Measurements from ENCODE around the gene GATAD2A.
A peak's percentile ranks its signal among the peaks of the same experiment; 100 is the strongest.

The GATAD2A gene

GRCh38 chr19:19488875-19489690 is 83.6 kb downstream of the GATAD2A start:
- peak; percentile 74 for DNase-seq
- ATAC-seq: peak; percentile 84

- DNase-seq: no peak
- ATAC-seq: no peak
These were observed 84.3 kb downstream of the GATAD2A start for GRCh38 chr19:19489804-19490204.

GRCh38 chr19:19490214-19490968 is 84.9 kb downstream of the GATAD2A start:
- peak; percentile 11 for ATAC-seq
- DNase-seq: peak; percentile 81

GRCh38 chr19:19491321-19492025 is 86.0 kb downstream of the GATAD2A start:
- ATAC-seq: no peak
- DNase-seq: no peak

DNA sequence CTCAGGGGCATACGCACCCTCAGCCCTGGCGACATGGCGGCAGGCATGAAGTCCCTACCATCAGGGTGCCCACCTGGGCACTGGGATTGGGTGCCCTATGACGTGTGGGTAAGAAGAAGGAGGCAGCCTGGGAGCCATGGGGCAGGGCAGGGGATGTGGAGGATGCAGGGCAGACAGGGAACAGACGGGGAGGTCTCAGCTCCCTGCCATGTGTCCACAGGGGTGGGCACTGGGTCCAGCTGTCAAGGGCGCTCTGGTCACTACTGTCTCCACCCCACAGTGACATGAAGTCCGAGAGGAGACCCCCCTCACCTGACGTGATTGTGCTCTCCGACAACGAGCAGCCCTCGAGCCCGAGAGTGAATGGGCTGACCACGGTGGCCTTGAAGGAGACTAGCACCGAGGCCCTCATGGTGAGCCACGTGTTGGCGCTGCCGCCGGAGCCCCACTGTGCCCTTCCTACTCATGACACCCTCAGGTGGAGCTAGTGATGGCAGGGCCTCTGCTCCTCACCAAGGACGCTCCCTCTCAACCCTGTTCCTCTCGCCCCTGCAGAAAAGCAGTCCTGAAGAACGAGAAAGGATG is 86.6 kb downstream of the GATAD2A start:
- ATAC-seq: no peak
- no peak for DNase-seq

GRCh38 chr19:19493841-19494546 is 88.5 kb downstream of the GATAD2A start:
- no peak for ATAC-seq

GRCh38 chr19:19495614-19496603 is 90.4 kb downstream of the GATAD2A start:
- DNase-seq (no peak), ATAC-seq (no peak)

More at GRCh38 chr19:19493841-19494546, 88.5 kb downstream of the GATAD2A start:
- no peak for DNase-seq

GRCh38 chr19:19498255-19498991 is 92.9 kb downstream of the GATAD2A start:
- no peak for DNase-seq
- no peak for ATAC-seq

DNA sequence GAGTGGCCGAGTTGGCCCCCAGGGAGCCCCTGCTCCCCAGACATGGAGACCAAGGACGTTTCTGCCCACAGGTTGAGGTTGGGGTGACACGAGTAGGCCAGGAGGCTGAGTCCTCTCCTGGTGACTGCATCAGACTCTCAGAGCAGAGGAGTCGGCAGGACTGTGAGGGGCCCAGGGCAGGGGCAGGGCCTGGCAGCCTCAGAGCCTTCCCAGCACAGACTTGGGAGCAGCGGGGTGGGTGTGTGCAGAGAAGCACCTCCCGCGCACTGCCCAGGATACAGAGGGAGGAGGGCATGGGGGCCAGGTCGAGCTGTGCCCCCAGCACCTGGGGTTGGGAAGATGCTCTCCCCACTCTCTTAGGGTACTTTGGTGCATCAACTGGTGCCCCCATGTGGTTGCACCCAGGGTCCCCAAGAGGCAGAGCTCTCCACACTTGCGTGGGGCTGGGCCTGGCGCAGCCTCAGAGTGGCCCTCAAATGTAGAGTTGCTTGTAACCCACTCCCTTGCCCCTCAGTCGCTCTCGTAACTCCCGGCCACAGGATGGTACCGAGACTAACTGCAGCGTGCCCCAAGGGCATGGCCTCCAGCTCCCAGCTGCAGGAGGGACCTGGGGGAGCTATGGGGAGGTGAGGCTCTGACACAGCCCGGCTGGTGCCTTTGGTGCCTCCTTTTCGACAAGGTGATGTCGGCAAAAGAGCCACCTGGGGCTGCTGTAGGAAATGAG is 94.0 kb downstream of the GATAD2A start:
- no peak for DNase-seq
- ATAC-seq: no peak

GRCh38 chr19:19500975-19501644 is 95.6 kb downstream of the GATAD2A start:
- ATAC-seq (no peak), DNase-seq (no peak)

- no peak for DNase-seq
- no peak for ATAC-seq
These were observed 96.3 kb downstream of the GATAD2A start for GRCh38 chr19:19501798-19502197.

GRCh38 chr19:19502281-19502680 is 96.8 kb downstream of the GATAD2A start:
- DNase-seq (no peak), ATAC-seq (no peak)

DNA sequence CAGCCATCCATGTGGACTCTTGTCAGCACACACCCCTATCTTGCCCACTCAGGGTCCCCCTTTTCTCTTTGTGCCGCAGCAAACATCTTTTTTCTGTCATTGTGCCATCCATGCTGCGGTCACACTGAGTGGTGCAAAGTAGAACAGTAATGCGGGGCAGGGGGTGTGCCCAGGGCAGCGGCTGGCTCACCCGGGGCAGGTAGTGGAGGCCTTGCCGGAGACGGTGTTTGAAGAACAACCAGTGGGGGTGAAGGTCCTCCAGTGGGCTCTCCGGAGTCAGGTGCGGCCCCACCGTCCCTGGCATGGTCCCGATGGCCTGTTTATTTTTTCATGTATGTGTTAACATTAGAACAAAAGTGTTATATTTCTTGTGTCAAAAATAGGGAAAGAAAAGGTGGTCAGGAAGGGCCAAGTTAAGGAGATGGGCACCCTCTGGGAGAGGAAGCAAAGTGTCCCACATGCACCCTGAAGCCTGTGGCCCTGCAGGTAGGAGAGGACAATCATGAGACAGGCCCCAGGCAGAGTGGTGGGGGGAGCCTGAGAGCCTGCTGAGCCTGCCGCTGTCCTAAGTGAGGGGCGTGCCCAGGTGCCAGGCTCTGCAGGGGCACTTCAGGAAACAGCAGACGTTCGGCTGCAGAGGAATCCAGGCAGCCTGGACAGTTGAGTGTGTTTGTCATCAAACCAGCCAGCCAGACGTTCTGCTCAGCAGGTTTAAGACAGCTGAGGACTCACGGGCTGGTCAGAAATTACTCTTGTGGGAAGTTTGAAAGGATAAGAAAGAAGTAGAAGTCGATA is 97.5 kb downstream of the GATAD2A start:
- no peak for ATAC-seq
- DNase-seq: no peak

DNA sequence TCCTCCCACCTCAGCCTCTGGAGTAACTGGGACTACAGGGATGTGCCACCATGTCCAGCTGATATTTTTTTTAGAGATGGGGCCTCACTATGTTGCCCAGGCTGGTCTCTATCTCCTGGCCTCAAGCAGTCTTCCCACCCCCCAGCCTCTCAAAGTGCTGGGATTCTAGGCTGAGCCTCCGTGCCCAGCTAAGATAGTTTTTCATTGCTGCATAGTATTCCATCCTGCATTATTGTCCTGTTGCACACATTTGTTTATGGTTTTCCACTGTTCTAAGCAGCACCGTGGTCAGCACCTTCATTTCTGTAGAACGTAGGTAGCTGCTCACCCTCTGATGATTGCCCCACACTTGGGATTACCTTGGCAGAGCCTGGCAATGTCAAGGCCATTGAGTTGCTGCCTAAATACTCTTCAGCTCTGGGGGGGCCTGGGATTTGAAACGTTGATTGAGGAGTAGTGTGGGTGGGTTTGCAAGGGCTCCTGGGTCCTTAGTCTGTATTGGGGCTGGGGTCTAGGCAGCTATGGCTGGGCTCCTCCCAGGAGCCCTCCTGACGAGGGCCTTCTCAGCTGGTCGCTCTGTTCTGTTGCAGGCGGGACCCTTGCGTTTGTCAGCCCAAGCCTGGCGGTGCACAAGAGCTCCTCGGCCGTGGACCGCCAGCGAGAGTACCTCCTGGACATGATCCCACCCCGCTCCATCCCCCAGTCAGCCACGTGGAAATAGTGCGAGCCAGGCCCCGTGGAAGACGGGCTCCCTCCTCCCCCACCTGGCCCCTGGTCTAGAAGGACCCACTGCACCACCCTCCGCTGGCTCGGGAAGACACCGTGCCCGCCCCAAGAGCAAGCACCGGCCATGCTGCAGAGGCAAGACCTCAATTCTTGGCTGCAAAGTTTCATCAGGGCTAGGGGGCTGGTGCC is 99.5 kb downstream of the GATAD2A start:
- ATAC-seq (no peak), DNase-seq (no peak)

- no peak for DNase-seq
- ATAC-seq: no peak
These were observed 100.3 kb downstream of the GATAD2A start for GRCh38 chr19:19505669-19506326.

DNA sequence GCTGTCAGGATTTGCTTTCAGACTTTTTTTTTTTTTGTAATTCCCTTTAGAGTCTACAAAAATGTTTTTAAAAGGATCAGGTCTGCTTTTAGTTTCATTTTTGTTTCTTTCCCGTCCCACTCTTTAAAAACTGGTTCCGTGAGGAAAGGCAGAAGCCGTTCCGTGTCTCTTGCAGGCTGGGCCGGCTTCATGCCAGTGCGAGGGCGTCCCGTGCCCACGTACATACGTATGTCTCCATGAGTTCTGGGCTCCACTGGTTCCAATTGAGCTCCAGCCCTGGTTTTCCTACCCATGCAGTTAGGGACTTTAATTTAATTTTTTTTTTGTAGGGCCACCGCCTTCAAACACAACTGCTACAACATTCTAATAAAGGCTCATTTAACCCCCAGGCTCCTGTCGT is 101.1 kb downstream of the GATAD2A start:
- no peak for ATAC-seq
- no peak for DNase-seq

Measured in stimulated activated naive CD8-positive, alpha-beta T cell treated with anti-CD3 and anti-CD28 coated beads, Interleukin-15, Interleukin-2, amounts not matched to agents 100 U/mL and 50 U/mL, for 24 hours (primary cell).